CD4-positive, alpha-beta memory T cell (primary cell): ENCODE measurements around the gene MAP4. TPM values are rescaled to one million over a fixed set of nuclear protein-coding genes. Genes with fewer than 3 reads are reported as not detected.

ENCODE experiments used
- microRNA-seq: library from miRNA; unstranded; fragments of <30 nt; microRNA quantifications from one replicate; pipeline ENCODE4 v1.2.0, GENCODE V29; 2021; ENCODE audit warnings: borderline replicate concordance, borderline number of aligned reads, borderline microRNAs expressed, mixed read lengths
- polyA plus RNA-seq, 2 donors: library from polyadenylated mRNA; unstranded; fragments of 300-500 nt; fragmentation: Illumina TruSeq; gene quantifications; one replicate each; pipeline ENCODE4 v1.2.3, GENCODE V29; 2021
- total RNA-seq, 2 experiments: library from RNA; stranded (reverse); gene quantifications; one replicate each; pipeline ENCODE4 v1.2.3, GENCODE V29; 2021

The MAP4 gene
- total and polyA plus RNA-seq, 4 experiments from 2014 or later: 4.4 to 72.6 (median 67.8) TPM

Small RNAs within 50 kb of the gene (microRNA-seq; reads per million reads assigned to microRNA genes)
- gene MIR1226: 3.1 reads per million, percentile 13 among the genes with 10 or more reads in this experiment

Other genes starting within 250 kb of the MAP4 start
- gene SMARCC1, start 234.5 kb downstream of the MAP4 start, total RNA-seq: 100 to 1,000 TPM in 1 of 2 experiments, 10 to 100 TPM in 1; 85.7 to 101 TPM
- gene SMARCC1, start 234.5 kb downstream of the MAP4 start, polyA plus RNA-seq: 10 to 100 TPM; 29.5 to 59.6 TPM
- 10 to 100 TPM; 86.5 to 93.0 TPM for gene DHX30, start 213.3 kb downstream of the MAP4 start, total RNA-seq
- gene DHX30, start 213.3 kb downstream of the MAP4 start, polyA plus RNA-seq: 10 to 100 TPM; 31.3 to 49.0 TPM
- gene CDC25A, start 172.0 kb upstream of the MAP4 start, total RNA-seq: not detected
- under 1 TPM in 1 of 2 donors, not detected in 1; 0.09 TPM for gene CDC25A, start 172.0 kb upstream of the MAP4 start, polyA plus RNA-seq
- gene CAMP, start 207.1 kb upstream of the MAP4 start, total RNA-seq: not detected
- gene CAMP, start 207.1 kb upstream of the MAP4 start, polyA plus RNA-seq: not detected
- gene ZNF589, start 224.7 kb upstream of the MAP4 start, total RNA-seq: 10 to 100 TPM; 49.4 to 58.6 TPM
- gene ZNF589, start 224.7 kb upstream of the MAP4 start, polyA plus RNA-seq: 1 to 10 TPM; 2.7 to 6.7 TPM